Muscle of leg (tissue), 11 donors: ENCODE measurements around the gene FRMD4B. TPM values are rescaled to one million over a fixed set of nuclear protein-coding genes. Genes with fewer than 3 reads are reported as not detected.
"Not testable (repeated sequence)": the region's sequence is repeated elsewhere in the genome, so short reads cannot be mapped to it uniquely, and the experiment has no call there.

Source experiments
- DNase-seq: peaks from one replicate; pipeline ENCODE4 v3.0.0; 2013
- H3K27ac ChIP-seq: one replicate; pipeline ENCODE4 v1.5.1; 2013; ENCODE audit warnings: mild to moderate bottlenecking, low read length, control low read depth
- H3K27me3 ChIP-seq: one replicate; pipeline ENCODE4 v1.6.1; 2013; ENCODE audit warnings: low read length; ENCODE audit not compliant: control insufficient read depth, insufficient read depth
- H3K36me3 ChIP-seq: one replicate; pipeline ENCODE4 v1.6.1; 2013; ENCODE audit warnings: low read length; ENCODE audit not compliant: control insufficient read depth, insufficient read depth
- H3K4me1 ChIP-seq: one replicate; pipeline ENCODE4 v1.6.1; 2013; ENCODE audit warnings: low read length; ENCODE audit not compliant: control insufficient read depth, insufficient read depth
- H3K4me3 ChIP-seq: one replicate; pipeline ENCODE4 v1.5.1; 2013; ENCODE audit warnings: low read length, control low read depth
- H3K9me3 ChIP-seq: replicated peaks from 2 replicates; pipeline ENCODE4 v1.6.1; 2013; ENCODE audit warnings: low read depth, low read length; ENCODE audit not compliant: control insufficient read depth
- WGBS: methylation state at CpG from one replicate; pipeline ENCODE4 v1.1.5; 2013; ENCODE audit warnings: missing lambda C conversion rate; ENCODE audit not compliant: insufficient coverage; 5-methylcytosine and 5-hydroxymethylcytosine counted together
- polyA plus RNA-seq, 8 donors: library from polyadenylated mRNA; unstranded; fragments of 120-200 nt; gene quantifications; one replicate each; pipeline versions ENCODE4 v1.2.1 to v1.2.3, GENCODE V29; 2013; ENCODE audit warnings: inconsistent platforms in 1 of 8, low replicate concordance in 1 of 8; ENCODE audit not compliant: insufficient read length in 8 of 8, insufficient read depth in 1 of 8
- total RNA-seq: library from RNA; stranded (reverse); fragments of 120-200 nt; gene quantifications from one replicate; pipeline ENCODE4 v1.2.4, GENCODE V29; 2013

The FRMD4B gene
- total and polyA plus RNA-seq, 9 donors = 13.9 to 23.1 (median 17.2) TPM

GRCh38 chr3:69239063-69239462 is 146.8 kb downstream of the FRMD4B start:
- H3K4me3 ChIP-seq = no peak overlapping the region
- no peaks in the 10 kb centered on the region for H3K36me3 ChIP-seq
- peak; percentile 48 for DNase-seq
- H3K4me1 ChIP-seq = peaks cover 4% of the 10 kb centered on the region
- no peaks in the 10 kb centered on the region for H3K9me3 ChIP-seq
- no peaks in the 10 kb centered on the region for H3K27me3 ChIP-seq
- peak overlapping the region; percentile 17 for H3K27ac ChIP-seq
- no CpG with 5 or more reads among the region's 1 CpG for WGBS

GRCh38 chr3:69236812-69237707 is 148.8 kb downstream of the FRMD4B start:
- Histone ChIP-seq H3K27ac (no peak overlapping the region), H3K9me3 (no peaks in the 10 kb centered on the region), H3K4me3 (peak overlapping the region; percentile 6), H3K4me1 (peaks cover 12% of the 10 kb centered on the region), H3K27me3 (no peaks in the 10 kb centered on the region), H3K36me3 (no peaks in the 10 kb centered on the region)
- DNase-seq = peak; percentile 22
- WGBS = 75% methylated on average over 1 of the region's 8 CpGs

- H3K27ac ChIP-seq = no peak overlapping the region
- DNase-seq = no peak
- no peaks in the 10 kb centered on the region for H3K36me3 ChIP-seq
- H3K4me1 ChIP-seq = peaks cover 15% of the 10 kb centered on the region
- no peaks in the 10 kb centered on the region for H3K9me3 ChIP-seq
- H3K4me3 ChIP-seq = no peak overlapping the region
- no CpG with 5 or more reads among the region's 3 CpGs for WGBS
- H3K27me3 ChIP-seq = no peaks in the 10 kb centered on the region
These were observed 150.0 kb downstream of the FRMD4B start for GRCh38 chr3:69235882-69236281.

GRCh38 chr3:69235227-69235626 is 150.7 kb downstream of the FRMD4B start:
- H3K9me3 ChIP-seq, H3K27ac ChIP-seq, H3K27me3 ChIP-seq, H3K4me3 ChIP-seq, H3K36me3 ChIP-seq, DNase-seq: not testable (repeated sequence)
- WGBS = no CpG with 5 or more reads among the region's 4 CpGs
- H3K4me1 ChIP-seq = peaks cover 15% of the 10 kb centered on the region

- no CpG with 5 or more reads among the region's 2 CpGs for WGBS
- DNase-seq = peak; percentile 39
- Histone ChIP-seq H3K36me3 (no peaks in the 10 kb centered on the region), H3K27me3 (no peaks in the 10 kb centered on the region), H3K4me1 (peaks cover 15% of the 10 kb centered on the region), H3K9me3 (no peaks in the 10 kb centered on the region), H3K4me3 (no peak overlapping the region), H3K27ac (peak overlapping the region; percentile 51)
These were observed 153.4 kb downstream of the FRMD4B start for GRCh38 chr3:69232482-69232881.

GRCh38 chr3:69231929-69232440 is 153.9 kb downstream of the FRMD4B start:
- Histone ChIP-seq H3K4me1 (peaks cover 14% of the 10 kb centered on the region), H3K4me3 (no peak overlapping the region), H3K27me3 (no peaks in the 10 kb centered on the region), H3K9me3 (no peaks in the 10 kb centered on the region), H3K27ac (peak overlapping the region; percentile 51), H3K36me3 (no peaks in the 10 kb centered on the region)
- peak; percentile 16 for DNase-seq
- WGBS = 38% methylated on average over 2 of the region's 6 CpGs

- Histone ChIP-seq H3K36me3 (peaks cover 5% of the 10 kb centered on the region), H3K27me3 (no peaks in the 10 kb centered on the region), H3K4me1 (no peaks in the 10 kb centered on the region), H3K4me3 (no peak overlapping the region), H3K9me3 (no peaks in the 10 kb centered on the region), H3K27ac (no peak overlapping the region)
- WGBS = no CpG with 5 or more reads among the region's 1 CpG
- DNase-seq = no peak
These were observed 159.8 kb downstream of the FRMD4B start for GRCh38 chr3:69226071-69226470.

- no peaks in the 10 kb centered on the region for H3K27me3 ChIP-seq
- 100% methylated on average over 3 of the region's 7 CpGs for WGBS
- H3K9me3 ChIP-seq = no peaks in the 10 kb centered on the region
- peaks cover 10% of the 10 kb centered on the region for H3K36me3 ChIP-seq
- no peaks in the 10 kb centered on the region for H3K4me1 ChIP-seq
- no peak overlapping the region for H3K27ac ChIP-seq
- no peak overlapping the region for H3K4me3 ChIP-seq
- DNase-seq = no peak
These were observed 166.7 kb downstream of the FRMD4B start for GRCh38 chr3:69219101-69219708.

GRCh38 chr3:69218079-69218478 is 167.8 kb downstream of the FRMD4B start:
- H3K4me1 ChIP-seq = no peaks in the 10 kb centered on the region
- no peak overlapping the region for H3K27ac ChIP-seq
- peaks cover 7% of the 10 kb centered on the region for H3K36me3 ChIP-seq
- H3K4me3 ChIP-seq = no peak overlapping the region
- no peaks in the 10 kb centered on the region for H3K9me3 ChIP-seq
- no peaks in the 10 kb centered on the region for H3K27me3 ChIP-seq
- DNase-seq = no peak
- no CpG with 5 or more reads among the region's 6 CpGs for WGBS

- Histone ChIP-seq H3K36me3 (peaks cover 7% of the 10 kb centered on the region), H3K9me3 (no peaks in the 10 kb centered on the region), H3K4me3 (no peak overlapping the region), H3K4me1 (no peaks in the 10 kb centered on the region), H3K27ac (no peak overlapping the region), H3K27me3 (no peaks in the 10 kb centered on the region)
- no peak for DNase-seq
- no CpG with 5 or more reads among the region's 5 CpGs for WGBS
These were observed 168.9 kb downstream of the FRMD4B start for GRCh38 chr3:69216981-69217380.
